GM10248 (cell line): ENCODE results near the gene KDM2A.

ENCODE experiments used
- CTCF ChIA-PET: fragments of 300-600 bp; sonication (Branson Sonifier 250); formaldehyde crosslinking; extraction: SDS; loops from one replicate; lab custom pipeline; 2021; ENCODE audit warnings: antibody characterized with exemption; lab: Yijun Ruan, JAX
- POLR2A ChIA-PET: fragments of 350-650 bp; sonication (Branson Sonifier 250); formaldehyde crosslinking; extraction: SDS; loops from one replicate; lab custom pipeline; 2020; ENCODE audit warnings: antibody characterized with exemption; lab: Yijun Ruan, JAX
- DNase-seq: peaks from one replicate; pipeline ENCODE4 v3.0.0; 2012; ENCODE audit errors: extremely low spot score
- CTCF ChIP-seq: IDR thresholded peaks from 2 replicates; pipeline ENCODE4 v1.5.1; 2012; ENCODE audit warnings: mild to moderate bottlenecking, low read depth; ENCODE audit errors: extremely low read depth, missing control alignments, control extremely low read depth

The KDM2A gene

GRCh38 chr11:67250059-67251043 lies 131.3 kb downstream of the KDM2A start:
- ChIA-PET CTCF (interaction anchor here (1.2 to 13.7 kb wide), 4 partner anchors 9 to 67 kb away, joined by 3 to 118 read pairs (median 4); no protein-coding TSS in a partner anchor), POLR2A (interaction anchor here (2.0 kb wide), 1 partner anchor 10 kb away, joined by 7 read pairs; no protein-coding TSS in a partner anchor)
- TF ChIP-seq CTCF: no peak
- DNase-seq: no peak

GRCh38 chr11:67251841-67252240 lies 132.8 kb downstream of the KDM2A start:
- ChIA-PET POLR2A (interaction anchor here (2.0 kb wide), 1 partner anchor 12 kb away, joined by 7 read pairs; no protein-coding TSS in a partner anchor), CTCF (interaction anchor here (0.8 to 13.7 kb wide), 5 partner anchors 11 to 179 kb away, joined by 3 to 118 read pairs (median 12); no protein-coding TSS in a partner anchor)
- no peak for TF ChIP-seq CTCF
- DNase-seq: no peak

GRCh38 chr11:67252831-67253239 lies 133.8 kb downstream of the KDM2A start:
- peak; percentile 23 for TF ChIP-seq CTCF
- ChIA-PET CTCF (interaction anchor here (1.2 to 13.7 kb wide), 9 partner anchors 8 to 171 kb away, joined by 3 to 118 read pairs (median 8); partner anchors contain the start of gene GRK2), POLR2A (interaction anchor here (0.6 kb wide), 1 partner anchor 28 kb away, joined by 11 read pairs; no protein-coding TSS in a partner anchor)
- DNase-seq: no peak

- POLR2A ChIA-PET: no interaction called here
- no peak for DNase-seq
- CTCF ChIA-PET: interaction anchor here (0.8 to 13.7 kb wide), 11 partner anchors 9 to 201 kb away, joined by 3 to 118 read pairs (median 8); partner anchors contain the start of gene GRK2
- TF ChIP-seq CTCF: no peak
Observed at GRCh38 chr11:67253872-67254624, 135.0 kb downstream of the KDM2A start.

GRCh38 chr11:67254798-67255197 lies 135.7 kb downstream of the KDM2A start:
- TF ChIP-seq CTCF: no peak
- DNase-seq: no peak
- ChIA-PET CTCF (interaction anchor here (1.4 to 13.7 kb wide), 7 partner anchors 8 to 172 kb away, joined by 3 to 118 read pairs (median 8); no protein-coding TSS in a partner anchor), POLR2A (no interaction called here)

GRCh38 chr11:67255353-67255752 lies 136.3 kb downstream of the KDM2A start:
- CTCF ChIA-PET: interaction anchor here (2.4 to 13.7 kb wide), 3 partner anchors 8 to 63 kb away, joined by 8 to 118 read pairs (median 15); no protein-coding TSS in a partner anchor
- POLR2A ChIA-PET: no interaction called here
- no peak for DNase-seq
- no peak for TF ChIP-seq CTCF
